ENCODE data around the gene C17orf114.

C17orf114 gene

GRCh38 chr17:4785311-4786105, 16.6 kb downstream of the C17orf114 start:
- H3K4me3 Mint-ChIP-seq (ENCODE audit: low read depth, unreplicated experiment) = no peak overlapping the region
- BruUV-seq (replicated peaks) = no TSS peak
- CTCF ChIA-PET = no interaction called here
- no peak for DNase-seq
- peaks cover 16% of the 10 kb centered on the region for H3K4me1 Mint-ChIP-seq (ENCODE audit: low read depth, unreplicated experiment)
- no peaks in the 10 kb centered on the region for H3K27me3 Mint-ChIP-seq (ENCODE audit: unreplicated experiment)
- no peak for TF ChIP-seq CTCF (IDR thresholded peaks at IDR 0.05; ENCODE audit: unreplicated experiment)
- H3K9me3 Mint-ChIP-seq (ENCODE audit: low read depth, unreplicated experiment) = no peaks in the 10 kb centered on the region
- H3K36me3 Mint-ChIP-seq (ENCODE audit: insufficient read depth, unreplicated experiment) = peaks cover 27% of the 10 kb centered on the region
- H3K27ac Mint-ChIP-seq (ENCODE audit: unreplicated experiment) = no peak overlapping the region
- intact Hi-C loops (cut with micrococcal nuclease; ENCODE audit: unreplicated experiment) = loop anchor here (5.0 kb wide), 1 partner anchor 117 kb away; the partner anchor contains the start of gene CHRNE

GRCh38 chr17:4782652-4783051, 19.5 kb downstream of the C17orf114 start:
- H3K36me3 Mint-ChIP-seq (ENCODE audit: insufficient read depth, unreplicated experiment) = no peaks in the 10 kb centered on the region
- H3K27me3 Mint-ChIP-seq (ENCODE audit: unreplicated experiment) = peaks cover 18% of the 10 kb centered on the region
- intact Hi-C loops (cut with micrococcal nuclease; ENCODE audit: unreplicated experiment) = no loop called here
- no peaks in the 10 kb centered on the region for H3K4me1 Mint-ChIP-seq (ENCODE audit: low read depth, unreplicated experiment)
- BruUV-seq (replicated peaks) = no TSS peak
- CTCF ChIA-PET = no interaction called here
- no peaks in the 10 kb centered on the region for H3K9me3 Mint-ChIP-seq (ENCODE audit: low read depth, unreplicated experiment)
- no peak overlapping the region for H3K4me3 Mint-ChIP-seq (ENCODE audit: low read depth, unreplicated experiment)
- no peak for TF ChIP-seq CTCF (IDR thresholded peaks at IDR 0.05; ENCODE audit: unreplicated experiment)
- no peak overlapping the region for H3K27ac Mint-ChIP-seq (ENCODE audit: unreplicated experiment)
- DNase-seq = no peak

GRCh38 chr17:4780325-4780955, 21.7 kb downstream of the C17orf114 start:
- CTCF ChIA-PET = interaction anchor here (2.0 kb wide), 1 partner anchor 10 kb away, joined by 6 read pairs; no protein-coding TSS in a partner anchor
- no peaks in the 10 kb centered on the region for H3K36me3 Mint-ChIP-seq (ENCODE audit: insufficient read depth, unreplicated experiment)
- DNase-seq = no peak
- no peak for TF ChIP-seq CTCF (IDR thresholded peaks at IDR 0.05; ENCODE audit: unreplicated experiment)
- no peak overlapping the region for H3K4me3 Mint-ChIP-seq (ENCODE audit: low read depth, unreplicated experiment)
- intact Hi-C loops (cut with micrococcal nuclease; ENCODE audit: unreplicated experiment) = no loop called here
- H3K27me3 Mint-ChIP-seq (ENCODE audit: unreplicated experiment) = peaks cover 18% of the 10 kb centered on the region
- H3K4me1 Mint-ChIP-seq (ENCODE audit: low read depth, unreplicated experiment) = no peaks in the 10 kb centered on the region
- BruUV-seq (replicated peaks) = no TSS peak
- no peaks in the 10 kb centered on the region for H3K9me3 Mint-ChIP-seq (ENCODE audit: low read depth, unreplicated experiment)
- no peak overlapping the region for H3K27ac Mint-ChIP-seq (ENCODE audit: unreplicated experiment)

- intact Hi-C loops (cut with micrococcal nuclease; ENCODE audit: unreplicated experiment) = no loop called here
- H3K36me3 Mint-ChIP-seq (ENCODE audit: insufficient read depth, unreplicated experiment) = no peaks in the 10 kb centered on the region
- H3K4me1 Mint-ChIP-seq (ENCODE audit: low read depth, unreplicated experiment) = no peaks in the 10 kb centered on the region
- H3K4me3 Mint-ChIP-seq (ENCODE audit: low read depth, unreplicated experiment) = no peak overlapping the region
- no TSS peak for BruUV-seq (replicated peaks)
- CTCF ChIA-PET = interaction anchor here (2.0 kb wide), 1 partner anchor 12 kb away, joined by 6 read pairs; no protein-coding TSS in a partner anchor
- H3K9me3 Mint-ChIP-seq (ENCODE audit: low read depth, unreplicated experiment) = no peaks in the 10 kb centered on the region
- peaks cover 26% of the 10 kb centered on the region for H3K27me3 Mint-ChIP-seq (ENCODE audit: unreplicated experiment)
- H3K27ac Mint-ChIP-seq (ENCODE audit: unreplicated experiment) = no peak overlapping the region
- no peak for TF ChIP-seq CTCF (IDR thresholded peaks at IDR 0.05; ENCODE audit: unreplicated experiment)
- no peak for DNase-seq
Measured at GRCh38 chr17:4777969-4778760, 24.0 kb downstream of the C17orf114 start.
